B cell (primary cell): ENCODE data around the gene UTP4. TPM values are rescaled to one million over a fixed set of nuclear protein-coding genes. Genes with fewer than 3 reads are reported as not detected.
"Not testable (repeated sequence)": the region's sequence is repeated elsewhere in the genome, so short reads cannot be mapped to it uniquely, and the experiment has no call there.

Experiments used
- ATAC-seq: fragments of 200-7000 bp; cut with Tn5 transposase; one replicate; pipeline ENCODE4 v1.10.0; 2021; ENCODE audit warnings: low read depth, mild to moderate bottlenecking, moderate number of reproducible peaks, moderate library complexity
- CTCF ChIA-PET: fragments of 350-600 bp; sonication (Branson Sonifier 250); formaldehyde crosslinking; loops from one replicate; lab custom pipeline; 2021; ENCODE audit warnings: antibody characterized with exemption, inconsistent platforms; lab: Charles Lee
- POLR2A ChIA-PET: fragments of 350-600 bp; sonication (Branson Sonifier 250); formaldehyde crosslinking; loops from one replicate; lab custom pipeline; 2021; ENCODE audit warnings: antibody characterized with exemption; lab: Charles Lee
- DNase-seq: peaks from one replicate; pipeline ENCODE4 v3.0.0; 2013
- H2AFZ ChIP-seq: 2 replicates; pipeline ENCODE4 v1.6.1; 2012; ENCODE audit warnings: mild to moderate bottlenecking, low read depth, low read length; ENCODE audit not compliant: insufficient read depth, poor library complexity, severe bottlenecking
- H3K27ac ChIP-seq, 2 donors: 1 replicate in 1 of 2; 2 replicates in 1 of 2; pipeline ENCODE4 v1.5.1; 2012 to 2013; ENCODE audit warnings: low read length in 2 of 2, mild to moderate bottlenecking in 2 of 2, moderate library complexity in 1 of 2
- H3K27me3 ChIP-seq, 4 experiments: fragments of 200-600 bp in 1 of 4; sonication (generic) in 1 of 4; replicated peaks in 1 of 4; 1 replicate in 2 of 4; 2 replicates in 2 of 4; pipeline versions ENCODE4 v1.6.1 to v1.7.0; 2013 to 2016; ENCODE audit warnings: low read length in 3 of 4, mild to moderate bottlenecking in 2 of 4, mixed read lengths in 1 of 4, moderate library complexity in 1 of 4; ENCODE audit not compliant: insufficient read depth in 4 of 4, control insufficient read depth in 3 of 4; ENCODE audit errors: control extremely low read depth in 1 of 4
- H3K36me3 ChIP-seq, 2 experiments: replicated peaks in 1 of 2; 1 replicate in 1 of 2; 2 replicates in 1 of 2; pipeline versions ENCODE4 v1.6.1 to v1.7.1; 2013; ENCODE audit warnings: low read length in 1 of 2; ENCODE audit not compliant: insufficient read depth in 2 of 2, control insufficient read depth in 1 of 2; ENCODE audit errors: control extremely low read depth in 1 of 2, extremely low read depth in 1 of 2
- H3K4me1 ChIP-seq, 2 donors: fragments of 200-600 bp in 1 of 2; sonication (generic) in 1 of 2; 1 replicate in 1 of 2; 2 replicates in 1 of 2; pipeline versions ENCODE4 v1.5.1 to v1.6.1; 2013 to 2017; ENCODE audit warnings: low read length in 2 of 2; ENCODE audit not compliant: control insufficient read depth in 2 of 2, insufficient read depth in 2 of 2
- H3K4me2 ChIP-seq: replicated peaks from 2 replicates; pipeline ENCODE3; 2012; ENCODE audit warnings: mild to moderate bottlenecking, low read depth, low read length; ENCODE audit not compliant: poor library complexity, severe bottlenecking
- H3K4me3 ChIP-seq, 5 experiments: fragments of 200-600 bp in 1 of 5; sonication (generic) in 1 of 5; 1 replicate in 3 of 5; 2 replicates in 2 of 5; pipeline versions ENCODE4 v1.5.1 to v1.7.0; 2011 to 2016; ENCODE audit warnings: low read length in 4 of 5, mild to moderate bottlenecking in 4 of 5, low read depth in 2 of 5, control low read depth in 1 of 5, moderate library complexity in 1 of 5; ENCODE audit not compliant: insufficient read depth in 1 of 5; ENCODE audit errors: control extremely low read depth in 1 of 5, extremely low read depth in 1 of 5
- H3K79me2 ChIP-seq: fragments of 200-600 bp; sonication (generic); one replicate; pipeline ENCODE4 v1.6.0; 2016; ENCODE audit warnings: low read length; ENCODE audit not compliant: control insufficient read depth, insufficient read depth
- H3K9ac ChIP-seq: fragments of 200-600 bp; sonication (generic); 2 replicates; pipeline ENCODE4 v1.6.1; 2017; ENCODE audit warnings: mild to moderate bottlenecking, low read length, moderate library complexity
- H3K9me3 ChIP-seq, 3 donors: one replicate each; pipeline versions ENCODE4 v1.6.1 to v1.7.1; 2013; ENCODE audit warnings: low read length in 2 of 3; ENCODE audit not compliant: control insufficient read depth in 2 of 3, insufficient read depth in 1 of 3; ENCODE audit errors: control extremely low read depth in 1 of 3
- H4K20me1 ChIP-seq: 2 replicates; pipeline ENCODE4 v1.6.0; 2012; ENCODE audit warnings: mild to moderate bottlenecking, low read length; ENCODE audit not compliant: insufficient read depth, control insufficient read depth, poor library complexity, severe bottlenecking
- H3K27ac Mint-ChIP-seq: one replicate; pipeline ENCODE4 v1.8.0; 2021; ENCODE audit warnings: mixed read lengths
- H3K27me3 Mint-ChIP-seq: one replicate; pipeline ENCODE4 v1.8.0; 2021; ENCODE audit warnings: mixed read lengths
- H3K4me1 Mint-ChIP-seq: one replicate; pipeline ENCODE4 v1.8.0; 2021; ENCODE audit warnings: mixed read lengths
- H3K4me3 Mint-ChIP-seq: one replicate; pipeline ENCODE4 v1.8.0; 2021; ENCODE audit warnings: mixed read lengths
- H3K9me3 Mint-ChIP-seq: one replicate; pipeline ENCODE4 v1.8.0; 2022; ENCODE audit warnings: mixed read lengths; ENCODE audit not compliant: insufficient read depth
- EZH2 ChIP-seq: IDR thresholded peaks from 2 replicates; pipeline ENCODE4 v1.6.1; 2012; ENCODE audit warnings: borderline replicate concordance, low read depth, mild to moderate bottlenecking, moderate library complexity, low read length; ENCODE audit not compliant: insufficient read depth, poor library complexity, severe bottlenecking
- WGBS: methylation state at CpG from one replicate; pipeline ENCODE4 v1.1.5; 2013; ENCODE audit warnings: missing lambda C conversion rate; ENCODE audit not compliant: insufficient coverage; 5-methylcytosine and 5-hydroxymethylcytosine counted together
- intact Hi-C: fragments of 100-400 bp; cut with micrococcal nuclease; formaldehyde crosslinking; loops from one replicate; pipeline ENCODE4 v1.10.0; 2022
- polyA plus RNA-seq: library from polyadenylated mRNA; depleted of rRNA; stranded (reverse); fragments of >200 nt; gene quantifications from 2 replicates; pipeline ENCODE4 v1.2.3, GENCODE V29; 2012
- total RNA-seq, 2 donors: library from RNA; stranded (reverse); fragments of 120-200 nt in 1 of 2; gene quantifications; 1 replicate in 1 of 2; 2 replicates in 1 of 2; pipeline versions ENCODE4 v1.2.3 to v1.2.4, GENCODE V29; 2013 to 2022
- TF ChIP-seq, protein P1 (sequence below): fragments of 200-600 bp; IDR thresholded peaks from one replicate; pipeline ENCODE4 v1.8.0; 2022; ENCODE audit warnings: antibody characterized with exemption, mild to moderate bottlenecking

The UTP4 gene
- total and polyA plus RNA-seq, 2 donors (not counting 1 experiment from before 2014, with no cell fraction given) = 24.3 to 30.1 TPM

DNA sequence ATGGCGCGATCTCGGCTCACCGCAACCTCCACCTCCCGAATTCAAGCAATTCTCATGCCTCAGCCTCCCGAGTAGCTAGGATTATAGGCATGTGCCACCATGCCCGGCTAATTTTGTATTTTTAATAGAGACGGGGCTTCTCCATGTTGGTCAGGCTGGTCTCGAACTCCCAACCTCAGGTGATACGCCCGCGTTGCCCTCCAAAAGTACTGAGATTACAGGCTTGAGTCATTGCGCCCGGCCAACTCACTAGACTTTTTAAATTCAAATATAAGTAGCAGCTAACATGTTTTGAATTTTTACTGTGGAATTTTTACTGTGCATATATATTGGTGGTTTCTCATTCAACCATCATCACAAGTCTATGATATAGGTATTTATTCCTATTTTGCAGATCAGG is 7.5 kb upstream of the UTP4 start:
- H3K27me3 Mint-ChIP-seq, H3K9me3 Mint-ChIP-seq, POLR2A ChIA-PET, H2AFZ ChIP-seq, DNase-seq, ATAC-seq, H3K4me3 ChIP-seq, H3K27ac Mint-ChIP-seq, H3K27ac ChIP-seq, H3K27me3 ChIP-seq, H3K9ac ChIP-seq, H3K4me2 ChIP-seq, H3K4me1 ChIP-seq, H3K9me3 ChIP-seq, H3K4me3 Mint-ChIP-seq: not testable (repeated sequence)
- WGBS = 100% methylated on average over 5 of the region's 14 CpGs
- intact Hi-C loops = loop anchor here (1.0 to 2.0 kb wide), 3 partner anchors 278 to 534 kb away; no protein-coding TSS in a partner anchor
- CTCF ChIA-PET = interaction anchor here (0.8 to 6.4 kb wide), 12 partner anchors 9 to 604 kb away, joined by 3 to 83 read pairs (median 10); partner anchors contain the start of genes CHTF8 and UTP4
- H3K4me1 Mint-ChIP-seq = peaks cover 17% of the 10 kb centered on the region
- H3K36me3 ChIP-seq = peaks cover 6 to 15% of the 10 kb centered on the region in 2 experiments
- peaks cover 62% of the 10 kb centered on the region for H4K20me1 ChIP-seq
- H3K79me2 ChIP-seq = peaks cover 73% of the 10 kb centered on the region

DNA sequence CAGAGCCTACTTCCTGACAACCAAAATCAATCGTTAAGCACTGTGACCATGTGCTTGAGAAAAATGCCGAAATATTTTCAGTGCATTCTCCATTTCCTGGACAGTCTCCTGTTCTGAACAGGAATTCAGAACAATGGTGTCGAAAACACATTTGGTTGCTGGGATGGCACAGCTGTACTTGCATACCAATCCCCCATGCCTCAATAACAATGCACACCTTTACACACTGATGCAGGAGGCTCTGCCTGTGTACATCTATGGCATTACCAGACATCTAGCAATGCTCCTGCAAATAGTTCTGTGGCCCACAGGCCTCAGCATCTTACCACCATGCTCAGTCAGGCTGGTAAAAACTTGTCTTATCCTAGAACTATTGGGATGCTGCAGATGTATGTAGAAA is 6.2 kb upstream of the UTP4 start:
- H3K27me3 ChIP-seq = no peaks in the 10 kb centered on the region
- H3K4me1 ChIP-seq = peaks cover 5 to 9% of the 10 kb centered on the region in 2 donors
- ATAC-seq (no peak), DNase-seq (no peak)
- H3K4me2 ChIP-seq = no peak overlapping the region
- H3K27ac ChIP-seq = no peak overlapping the region
- H3K4me3 ChIP-seq = no peak overlapping the region
- CTCF ChIA-PET = interaction anchor here (1.1 to 6.4 kb wide), 5 partner anchors 8 to 598 kb away, joined by 3 to 83 read pairs (median 15); partner anchors contain the start of genes CHTF8, SNTB2 and UTP4
- POLR2A ChIA-PET = no interaction called here
- intact Hi-C loops = no loop called here
- peaks cover 76% of the 10 kb centered on the region for H3K79me2 ChIP-seq
- no peak overlapping the region for H3K9ac ChIP-seq
- H3K27ac Mint-ChIP-seq = no peak overlapping the region
- no peak for TF ChIP-seq EZH2
- TF ChIP-seq, protein P1, sequence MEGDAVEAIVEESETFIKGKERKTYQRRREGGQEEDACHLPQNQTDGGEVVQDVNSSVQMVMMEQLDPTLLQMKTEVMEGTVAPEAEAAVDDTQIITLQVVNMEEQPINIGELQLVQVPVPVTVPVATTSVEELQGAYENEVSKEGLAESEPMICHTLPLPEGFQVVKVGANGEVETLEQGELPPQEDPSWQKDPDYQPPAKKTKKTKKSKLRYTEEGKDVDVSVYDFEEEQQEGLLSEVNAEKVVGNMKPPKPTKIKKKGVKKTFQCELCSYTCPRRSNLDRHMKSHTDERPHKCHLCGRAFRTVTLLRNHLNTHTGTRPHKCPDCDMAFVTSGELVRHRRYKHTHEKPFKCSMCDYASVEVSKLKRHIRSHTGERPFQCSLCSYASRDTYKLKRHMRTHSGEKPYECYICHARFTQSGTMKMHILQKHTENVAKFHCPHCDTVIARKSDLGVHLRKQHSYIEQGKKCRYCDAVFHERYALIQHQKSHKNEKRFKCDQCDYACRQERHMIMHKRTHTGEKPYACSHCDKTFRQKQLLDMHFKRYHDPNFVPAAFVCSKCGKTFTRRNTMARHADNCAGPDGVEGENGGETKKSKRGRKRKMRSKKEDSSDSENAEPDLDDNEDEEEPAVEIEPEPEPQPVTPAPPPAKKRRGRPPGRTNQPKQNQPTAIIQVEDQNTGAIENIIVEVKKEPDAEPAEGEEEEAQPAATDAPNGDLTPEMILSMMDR = no peak
- peaks cover 6 to 7% of the 10 kb centered on the region in 2 experiments for H3K36me3 ChIP-seq
- peaks cover 27% of the 10 kb centered on the region for H3K4me1 Mint-ChIP-seq
- no peaks in the 10 kb centered on the region for H3K27me3 Mint-ChIP-seq
- H3K4me3 Mint-ChIP-seq = no peak overlapping the region
- 90% methylated on average over 3 of the region's 3 CpGs for whole genome bisulfite sequencing
- no peaks in the 10 kb centered on the region for H3K9me3 Mint-ChIP-seq
- H3K9me3 ChIP-seq = no peaks in the 10 kb centered on the region
- peaks cover 59% of the 10 kb centered on the region for H4K20me1 ChIP-seq
- no peak overlapping the region for H2AFZ ChIP-seq

DNA sequence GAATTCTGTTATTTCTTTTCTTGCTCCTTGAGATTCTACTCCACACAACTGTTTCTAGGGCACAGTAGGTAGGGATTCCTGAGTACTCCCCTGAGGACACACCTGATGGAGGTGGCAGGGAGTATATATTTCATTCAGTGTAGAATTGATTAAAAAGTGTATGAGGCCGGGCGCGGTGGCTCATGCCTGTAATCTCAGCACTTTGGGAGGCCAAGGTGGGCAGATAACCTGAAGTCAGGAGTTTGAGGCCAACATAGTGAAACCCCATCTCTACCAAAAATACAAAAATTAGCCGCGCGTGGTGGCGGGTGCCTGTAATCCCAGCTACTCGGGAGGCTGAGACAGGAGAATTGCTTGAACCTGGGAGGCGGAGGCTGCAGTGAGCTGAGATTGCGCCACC is 5.6 kb upstream of the UTP4 start:
- DNase-seq, POLR2A ChIA-PET, H3K27ac ChIP-seq, H3K9me3 ChIP-seq, H3K4me3 ChIP-seq, H3K4me3 Mint-ChIP-seq, H3K4me1 ChIP-seq, ATAC-seq, H3K4me2 ChIP-seq, H3K9ac ChIP-seq, H2AFZ ChIP-seq, H3K9me3 Mint-ChIP-seq, intact Hi-C loops, H3K36me3 ChIP-seq, H3K27me3 ChIP-seq, H3K27me3 Mint-ChIP-seq: not testable (repeated sequence)
- peak overlapping the region; percentile 15 for H3K27ac Mint-ChIP-seq
- 96% methylated on average over 6 of the region's 10 CpGs for WGBS
- Histone ChIP-seq H4K20me1 (peaks cover 59% of the 10 kb centered on the region), H3K79me2 (peaks cover 81% of the 10 kb centered on the region)
- H3K4me1 Mint-ChIP-seq = peaks cover 32% of the 10 kb centered on the region
- CTCF ChIA-PET = interaction anchor here (0.6 to 6.4 kb wide), 6 partner anchors 9 to 606 kb away, joined by 3 to 83 read pairs (median 4); partner anchors contain the start of gene SNTB2
